IMR-90 (cell line): ENCODE measurements around the gene ARPC4. TPM values are rescaled to one million over a fixed set of nuclear protein-coding genes. Genes with fewer than 3 reads are reported as not detected.

Source experiments
- ATAC-seq: fragments of 200-7000 bp; cut with Tn5 transposase; 2 replicates; pipeline ENCODE4 v1.9.1; 2020; ENCODE audit warnings: low read depth, mild to moderate bottlenecking, moderate library complexity
- BruUV-seq: library from RNA; stranded (reverse); fragments of 400-500 nt; replicated peaks from 2 replicates; lab custom pipeline; 2021; lab: Mats Ljungman, UMichigan
- CTCF ChIA-PET: fragments of 300-600 bp; formaldehyde crosslinking; extraction: SDS; loops from one replicate; lab custom pipeline; 2021; ENCODE audit warnings: antibody characterized with exemption; lab: Yijun Ruan, JAX
- POLR2A ChIA-PET: fragments of 300-600 bp; sonication (Branson Sonifier 250); formaldehyde crosslinking; loops from one replicate; lab custom pipeline; 2022; ENCODE audit warnings: antibody characterized with exemption; ENCODE audit not compliant: unreplicated experiment; lab: Charles Lee
- DNase-seq: peaks from one replicate; pipeline ENCODE4 v3.0.0; 2013
- H2AFZ ChIP-seq: replicated peaks from 2 replicates; pipeline ENCODE3; 2013; ENCODE audit warnings: low read length, mild to moderate bottlenecking; ENCODE audit not compliant: poor library complexity
- H2AK5ac ChIP-seq: 2 replicates; pipeline ENCODE4 v1.6.1; 2013; ENCODE audit warnings: low read depth, low read length, inconsistent platforms
- H2AK9ac ChIP-seq: replicated peaks from 2 replicates; pipeline ENCODE3; 2013; ENCODE audit warnings: mild to moderate bottlenecking, low read depth, low read length, moderate library complexity; ENCODE audit not compliant: poor library complexity
- H2BK120ac ChIP-seq: 2 replicates; pipeline ENCODE4 v1.6.1; 2013; ENCODE audit warnings: low read depth, low read length, inconsistent platforms
- H2BK15ac ChIP-seq: 3 replicates; pipeline ENCODE4 v1.6.1; 2013; ENCODE audit warnings: low read depth, low read length, inconsistent platforms
- H2BK20ac ChIP-seq: 2 replicates; pipeline ENCODE4 v1.6.1; 2013; ENCODE audit warnings: low read depth, mild to moderate bottlenecking, inconsistent platforms, low read length, moderate library complexity
- H2BK5ac ChIP-seq: 2 replicates; pipeline ENCODE4 v1.6.1; 2013; ENCODE audit warnings: mild to moderate bottlenecking, low read depth, low read length, inconsistent platforms; ENCODE audit not compliant: poor library complexity, severe bottlenecking
- H3K14ac ChIP-seq: replicated peaks from 2 replicates; pipeline ENCODE4 v1.6.1; 2013; ENCODE audit warnings: low read depth, low read length, inconsistent platforms
- H3K18ac ChIP-seq: 2 replicates; pipeline ENCODE4 v1.6.1; 2013; ENCODE audit warnings: low read depth, low read length, control low read depth
- H3K23ac ChIP-seq: 2 replicates; pipeline ENCODE4 v1.6.1; 2013; ENCODE audit warnings: low read depth, low read length, inconsistent platforms
- H3K27ac ChIP-seq: 2 replicates; pipeline ENCODE4 v1.5.1; 2013; ENCODE audit warnings: mild to moderate bottlenecking, control low read depth, low read length; ENCODE audit not compliant: insufficient read depth
- H3K27me3 ChIP-seq: 2 replicates; pipeline ENCODE4 v1.6.1; 2013; ENCODE audit warnings: low read length; ENCODE audit not compliant: control insufficient read depth, insufficient read depth
- H3K36me3 ChIP-seq: 2 replicates; pipeline ENCODE4 v1.6.1; 2013; ENCODE audit warnings: low read length, mixed read lengths; ENCODE audit not compliant: control insufficient read depth, insufficient read depth
- H3K4ac ChIP-seq: 2 replicates; pipeline ENCODE4 v1.6.1; 2013; ENCODE audit warnings: low read depth, low read length, inconsistent platforms
- H3K4me1 ChIP-seq: 2 replicates; pipeline ENCODE4 v1.6.1; 2013; ENCODE audit warnings: low read length, mixed read lengths; ENCODE audit not compliant: control insufficient read depth, insufficient read depth
- H3K4me2 ChIP-seq: 2 replicates; pipeline ENCODE4 v1.6.1; 2013; ENCODE audit warnings: low read depth, mild to moderate bottlenecking, control low read depth, low read length, moderate library complexity
- H3K4me3 ChIP-seq: 2 replicates; pipeline ENCODE4 v1.5.1; 2013; ENCODE audit warnings: low read depth, mild to moderate bottlenecking, control low read depth, low read length, moderate library complexity; ENCODE audit not compliant: insufficient read depth
- H3K56ac ChIP-seq: 2 replicates; pipeline ENCODE4 v1.6.1; 2013; ENCODE audit warnings: low read length, inconsistent platforms; ENCODE audit not compliant: insufficient read depth; ENCODE audit errors: extremely low read depth
- H3K79me1 ChIP-seq, 2 experiments: 2 replicates each; pipeline ENCODE4 v1.6.1; 2013; ENCODE audit warnings: low read length in 2 of 2, inconsistent platforms in 1 of 2, low read depth in 1 of 2
- H3K9ac ChIP-seq: 2 replicates; pipeline ENCODE4 v1.6.1; 2013; ENCODE audit warnings: low read depth, low read length, control low read depth
- H3K9me1 ChIP-seq: 2 replicates; pipeline ENCODE4 v1.6.1; 2013; ENCODE audit warnings: low read length, inconsistent platforms; ENCODE audit not compliant: insufficient read depth
- H3K9me3 ChIP-seq: 2 replicates; pipeline ENCODE4 v1.6.1; 2013; ENCODE audit warnings: low read length; ENCODE audit not compliant: control insufficient read depth, insufficient read depth
- H4K20me1 ChIP-seq: 2 replicates; pipeline ENCODE4 v1.6.1; 2013; ENCODE audit warnings: low read length, inconsistent platforms; ENCODE audit not compliant: insufficient read depth
- H4K5ac ChIP-seq: 2 replicates; pipeline ENCODE4 v1.6.1; 2013; ENCODE audit warnings: mild to moderate bottlenecking, low read depth, low read length, control low read depth
- H4K8ac ChIP-seq, 2 experiments: 2 replicates each; pipeline ENCODE4 v1.6.1; 2013; ENCODE audit warnings: low read depth in 2 of 2, low read length in 2 of 2, control low read depth in 1 of 2, inconsistent platforms in 1 of 2
- H4K91ac ChIP-seq: 2 replicates; pipeline ENCODE4 v1.6.1; 2013; ENCODE audit warnings: low read depth, low read length, inconsistent platforms; ENCODE audit not compliant: insufficient read depth
- CEBPB ChIP-seq: IDR thresholded peaks from 2 replicates; pipeline ENCODE4 v1.6.1; 2012; ENCODE audit warnings: low read depth, low read length, improper control_type of control experiment
- CHD1 ChIP-seq: IDR thresholded peaks from 2 replicates; pipeline ENCODE4 v1.6.1; 2012; ENCODE audit warnings: low read depth, low read length, improper control_type of control experiment
- ELK1 ChIP-seq: fragments of 150-350 bp; IDR thresholded peaks from 2 replicates; pipeline ENCODE4 v1.6.1; 2016; ENCODE audit warnings: low read depth, mild to moderate bottlenecking, low read length, moderate library complexity, borderline replicate concordance
- FOS ChIP-seq: fragments of 150-350 bp; IDR thresholded peaks from 2 replicates; pipeline ENCODE4 v1.6.1; 2016; ENCODE audit warnings: low read depth, low read length
- MAZ ChIP-seq: IDR thresholded peaks from 2 replicates; pipeline ENCODE4 v1.6.1; 2012; ENCODE audit warnings: low read depth, mild to moderate bottlenecking, low read length, improper control_type of control experiment, moderate library complexity, borderline replicate concordance
- NFE2L2 ChIP-seq: fragments of 150-350 bp; IDR thresholded peaks from 2 replicates; pipeline ENCODE4 v1.6.1; 2016; ENCODE audit warnings: low read depth, mild to moderate bottlenecking, low read length
- POLR2A ChIP-seq: IDR thresholded peaks from 2 replicates; pipeline ENCODE4 v1.6.1; 2012; ENCODE audit warnings: mild to moderate bottlenecking, low read depth, low read length
- RAD21 ChIP-seq: IDR thresholded peaks from 2 replicates; pipeline ENCODE4 v1.6.1; 2012; ENCODE audit warnings: low read length, improper control_type of control experiment
- RCOR1 ChIP-seq: IDR thresholded peaks from 2 replicates; pipeline ENCODE4 v1.6.1; 2012; ENCODE audit warnings: mild to moderate bottlenecking, low read length, improper control_type of control experiment; ENCODE audit not compliant: insufficient replicate concordance
- RFX5 ChIP-seq: IDR thresholded peaks from 2 replicates; pipeline ENCODE4 v1.8.0; 2012; ENCODE audit warnings: low read depth, mild to moderate bottlenecking, low read length, moderate library complexity
- SMC3 ChIP-seq: fragments of 150-350 bp; IDR thresholded peaks from 2 replicates; pipeline ENCODE4 v1.6.1; 2016; ENCODE audit warnings: low read depth, mild to moderate bottlenecking, antibody characterized with exemption, low read length, moderate library complexity
- WGBS, 2 experiments: methylation state at CpG; one replicate each; pipeline versions ENCODE4 v1.1.5 to v1.1.7; 2013; ENCODE audit warnings: missing lambda C conversion rate in 2 of 2; ENCODE audit not compliant: insufficient read length in 1 of 2; ENCODE audit errors: extremely low coverage in 2 of 2; 5-methylcytosine and 5-hydroxymethylcytosine counted together
- dilution Hi-C: fragments of 300-500 bp; cut with HindIII; formaldehyde crosslinking; loops from one replicate; pipeline ENCODE4 v1.14.3; 2018; ENCODE audit warnings: low sequenced_read_pairs; ENCODE audit not compliant: unreplicated experiment
- in situ Hi-C: fragments of 300-500 bp; cut with MboI; formaldehyde crosslinking; loops from 3 replicates; pipeline ENCODE4 v1.14.3; 2019; ENCODE audit warnings: low sequenced_read_pairs, inconsistent platforms, mixed read lengths
- intact Hi-C: fragments of 100-400 bp; cut with micrococcal nuclease; formaldehyde crosslinking; loops from 2 replicates; pipeline ENCODE4 v1.10.0; 2022
- polyA plus RNA-seq, 3 experiments: library from polyadenylated mRNA; depleted of rRNA; stranded (reverse); fragments of >200 nt; gene quantifications; 2 replicates each; pipeline ENCODE4 v1.2.3, GENCODE V29; 2012; ENCODE audit warnings: low replicate concordance in 1 of 3
- total RNA-seq: library from RNA; depleted of rRNA; stranded (reverse); fragments of >200 nt; gene quantifications from 2 replicates; pipeline ENCODE4 v1.2.3, GENCODE V29; 2012

Gene ARPC4
- total and polyA plus RNA-seq, 2 of the 4 experiments (the other 2 are of a cell fraction): 188 to 383 TPM

- Histone ChIP-seq H3K27ac (no peak overlapping the region), H3K23ac (no peak overlapping the region), H4K91ac (no peak overlapping the region), H4K8ac (no peak overlapping the region), H3K9ac (no peak overlapping the region), H4K5ac (no peak overlapping the region), H4K20me1 (no peaks in the 10 kb centered on the region), H3K4me1 (peaks cover 3% of the 10 kb centered on the region), H2AK9ac (no peak overlapping the region), H3K9me1 (peaks cover 9% of the 10 kb centered on the region; the same call in 1 of the 2 replicates), H3K4ac (no peak overlapping the region), H3K79me1 (peaks cover 6% of the 10 kb centered on the region in 2 experiments; a peak in 3 of 4 replicates), H3K27me3 (no peaks in the 10 kb centered on the region), H3K18ac (no peak overlapping the region), H3K36me3 (peaks cover 44% of the 10 kb centered on the region), H2BK120ac (no peak overlapping the region), H3K56ac (no peak overlapping the region), H3K9me3 (no peaks in the 10 kb centered on the region), H2BK15ac (no peak overlapping the region), H3K4me3 (no peak overlapping the region), H2BK20ac (no peak overlapping the region), H2AFZ (no peak overlapping the region), H2AK5ac (no peak overlapping the region), H3K4me2 (no peak overlapping the region), H3K14ac (no peak overlapping the region), H2BK5ac (no peak overlapping the region)
- dilution Hi-C loops: no loop called here
- TF ChIP-seq RFX5 (no peak), FOS (no peak), POLR2A (no peak), ELK1 (no peak), NFE2L2 (no peak), CEBPB (no peak), MAZ (no peak), RAD21 (no peak), CHD1 (no peak), RCOR1 (no peak), SMC3 (no peak)
- BruUV-seq: no TSS peak
- 83% methylated on average over 3 of the region's 3 CpGs; no CpG with 5 or more reads in 1 of the 2 experiments for WGBS, 2 experiments
- in situ Hi-C loops: no loop called here
- intact Hi-C loops: no loop called here
- DNase-seq: no peak
- ChIA-PET POLR2A (no interaction called here), CTCF (no interaction called here)
- ATAC-seq: no peak
Measured at GRCh38 chr3:9781978-9782603, 10.8 kb upstream of the ARPC4 start.
